Loucy (cell line): Measurements from ENCODE around the gene RBM28.

Experiments
- H2AFZ ChIP-seq: fragments of 200-600 bp; sonication (generic); 2 replicates; pipeline ENCODE4 v1.6.0; 2016; ENCODE audit warnings: antibody characterized with exemption, mild to moderate bottlenecking, low read length, moderate library complexity
- H3F3A ChIP-seq: fragments of 200-600 bp; 2 replicates; pipeline ENCODE4 v1.6.0; 2016; ENCODE audit warnings: antibody characterized with exemption, low read depth, mild to moderate bottlenecking
- H3K27me3 ChIP-seq: fragments of 200-600 bp; sonication (generic); 2 replicates; pipeline ENCODE4 v1.6.1; 2014; ENCODE audit warnings: low read length, mild to moderate bottlenecking; ENCODE audit not compliant: insufficient read depth, poor library complexity, severe bottlenecking
- H3K36me3 ChIP-seq: fragments of 200-600 bp; sonication (generic); 2 replicates; pipeline ENCODE4 v1.6.1; 2016; ENCODE audit warnings: low read length; ENCODE audit not compliant: insufficient read depth
- H3K4me1 ChIP-seq: fragments of 200-600 bp; sonication (generic); 2 replicates; pipeline ENCODE4 v1.5.1; 2014; ENCODE audit warnings: low read length, mild to moderate bottlenecking; ENCODE audit not compliant: insufficient read depth, poor library complexity, severe bottlenecking
- H3K4me2 ChIP-seq: fragments of 200-600 bp; sonication (generic); 2 replicates; pipeline ENCODE4 v1.6.0; 2014; ENCODE audit warnings: antibody characterized with exemption, low read length, low read depth, mild to moderate bottlenecking; ENCODE audit not compliant: poor library complexity, severe bottlenecking
- H3K4me3 ChIP-seq: fragments of 200-600 bp; sonication (generic); 2 replicates; pipeline ENCODE4 v1.5.1; 2014; ENCODE audit warnings: low read length, mild to moderate bottlenecking, mixed read lengths; ENCODE audit not compliant: poor library complexity, severe bottlenecking
- H3K79me2 ChIP-seq: fragments of 200-600 bp; sonication (generic); 2 replicates; pipeline ENCODE4 v1.6.1; 2014; ENCODE audit warnings: low read length; ENCODE audit not compliant: insufficient read depth
- H3K9ac ChIP-seq: fragments of 200-600 bp; sonication (generic); 2 replicates; pipeline ENCODE4 v1.6.0; 2014; ENCODE audit warnings: mild to moderate bottlenecking, low read depth, low read length, moderate library complexity; ENCODE audit not compliant: poor library complexity, severe bottlenecking
- H3K9me2 ChIP-seq: fragments of 200-600 bp; sonication (generic); replicated peaks from 2 replicates; pipeline ENCODE4 v1.6.1; 2016; ENCODE audit warnings: low read depth, low read length, mixed read lengths
- H3K9me3 ChIP-seq: fragments of 200-600 bp; sonication (generic); 2 replicates; pipeline ENCODE4 v1.6.1; 2014; ENCODE audit warnings: mild to moderate bottlenecking, antibody characterized with exemption, low read length, low read depth; ENCODE audit not compliant: insufficient read depth
- H4K20me1 ChIP-seq: fragments of 200-600 bp; sonication (generic); 2 replicates; pipeline ENCODE4 v1.6.0; 2014; ENCODE audit warnings: antibody characterized with exemption, low read length, mild to moderate bottlenecking; ENCODE audit not compliant: insufficient read depth, poor library complexity, severe bottlenecking
- CTCF ChIP-seq: fragments of 200-600 bp; sonication (generic); conservative IDR thresholded peaks from 2 replicates; pipeline ENCODE4 v1.5.1; 2014; ENCODE audit warnings: mild to moderate bottlenecking, antibody characterized with exemption, low read length
- EZH2phosphoT487 ChIP-seq: fragments of 200-600 bp; IDR thresholded peaks from 2 replicates; pipeline ENCODE4 v1.6.1; 2018; ENCODE audit warnings: antibody characterized with exemption, mild to moderate bottlenecking, moderate library complexity, borderline replicate concordance

The RBM28 gene

GRCh38 chr7:128275681-128276080 is 68.0 kb downstream of the RBM28 start:
- Histone ChIP-seq H3K4me2 (no peak overlapping the region), H3K79me2 (no peaks in the 10 kb centered on the region), H3K9ac (no peak overlapping the region), H3K27me3 (no peaks in the 10 kb centered on the region), H3F3A (no peaks in the 10 kb centered on the region), H4K20me1 (no peaks in the 10 kb centered on the region), H3K36me3 (no peaks in the 10 kb centered on the region), H2AFZ (no peak overlapping the region), H3K4me1 (no peaks in the 10 kb centered on the region), H3K9me2 (no peaks in the 10 kb centered on the region), H3K9me3 (peaks cover 4% of the 10 kb centered on the region; the same call in 1 of the 2 replicates), H3K4me3 (no peak overlapping the region)
- TF ChIP-seq CTCF (no peak), EZH2phosphoT487 (no peak)

- Histone ChIP-seq H4K20me1 (no peaks in the 10 kb centered on the region), H2AFZ (no peak overlapping the region), H3K4me3 (no peak overlapping the region), H3K79me2 (no peaks in the 10 kb centered on the region), H3K9me3 (peaks cover under 1% of the 10 kb centered on the region; the same call in 1 of the 2 replicates), H3K4me1 (no peaks in the 10 kb centered on the region), H3K36me3 (no peaks in the 10 kb centered on the region), H3K9ac (no peak overlapping the region), H3K9me2 (no peaks in the 10 kb centered on the region), H3K4me2 (no peak overlapping the region), H3K27me3 (no peaks in the 10 kb centered on the region), H3F3A (no peaks in the 10 kb centered on the region)
- no peak for TF ChIP-seq CTCF
Observed at GRCh38 chr7:128274884-128275603, 68.7 kb downstream of the RBM28 start.

- no peaks in the 10 kb centered on the region for H3K9me3 ChIP-seq
- no peaks in the 10 kb centered on the region for H3K9me2 ChIP-seq
- no peak for TF ChIP-seq CTCF
- no peak for TF ChIP-seq EZH2phosphoT487
- H3K36me3 ChIP-seq, result no peaks in the 10 kb centered on the region
- H3K27me3 ChIP-seq, result no peaks in the 10 kb centered on the region
- H3K79me2 ChIP-seq, result no peaks in the 10 kb centered on the region
- H3K4me3 ChIP-seq, result no peak overlapping the region
- no peak overlapping the region for H2AFZ ChIP-seq
- no peaks in the 10 kb centered on the region for H3K4me1 ChIP-seq
- H3K4me2 ChIP-seq, result no peak overlapping the region
- no peaks in the 10 kb centered on the region for H3F3A ChIP-seq
- no peak overlapping the region for H3K9ac ChIP-seq
- no peaks in the 10 kb centered on the region for H4K20me1 ChIP-seq
Observed at GRCh38 chr7:128274246-128274883, 69.3 kb downstream of the RBM28 start.
